ENCODE data around the gene RREB1. TPM values are rescaled to one million over a fixed set of nuclear protein-coding genes. Genes with fewer than 3 reads are reported as not detected.
A peak's percentile ranks its signal among the peaks of the same experiment; 100 is the strongest.

The RREB1 gene
- total and polyA plus RNA-seq, 2 experiments from 2014 or later = 8.5 to 25.5 TPM

DNA sequence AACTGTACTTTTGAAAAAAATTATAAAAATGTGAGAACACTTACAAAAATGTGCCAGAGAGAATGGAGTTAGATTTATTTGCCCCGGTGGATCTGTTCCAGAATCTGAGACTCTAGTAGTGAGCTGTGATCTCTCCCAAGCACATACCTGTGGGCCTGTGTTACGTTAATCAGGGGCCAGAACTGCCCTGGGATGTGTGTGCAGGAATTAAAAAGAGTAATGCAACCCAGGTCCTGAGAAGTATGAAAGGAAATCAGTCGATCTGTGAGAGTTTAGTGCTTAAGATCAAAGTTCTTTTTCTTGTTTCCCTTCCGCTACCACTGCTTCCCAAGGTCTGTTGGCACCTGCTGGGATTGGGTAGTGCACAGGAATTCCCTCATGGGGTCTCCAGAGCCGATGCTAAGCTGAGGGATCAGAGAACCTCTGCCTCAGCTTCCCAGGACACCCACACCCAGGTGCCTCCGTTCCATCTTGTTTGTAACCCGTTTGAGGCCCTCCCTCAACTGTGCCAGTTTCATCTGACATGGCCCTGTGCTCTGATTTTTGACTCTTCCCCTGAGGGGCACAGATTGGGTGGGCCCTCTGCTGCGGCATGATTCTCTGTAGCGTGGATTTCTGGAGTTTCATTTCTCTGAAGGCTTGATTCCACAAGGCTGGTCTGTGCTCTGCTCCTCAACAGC lies 87.7 kb downstream of the RREB1 start:
- DNase-seq (ENCODE audit: low spot score) = peak; percentile 25
- Histone ChIP-seq H3F3A (replicated peaks; ENCODE audit: low read depth) (no peaks in the 10 kb centered on the region), H3K4me1 (ENCODE audit: insufficient read depth) (no peaks in the 10 kb centered on the region), H3K27me3 (ENCODE audit: insufficient read depth) (no peaks in the 10 kb centered on the region), H3K4me3 (no peak overlapping the region), H3K36me3 (ENCODE audit: insufficient read depth) (no peaks in the 10 kb centered on the region), H2AFZ (no peak overlapping the region), H4K20me1 (replicated peaks; ENCODE audit: insufficient read depth) (no peaks in the 10 kb centered on the region), H3K79me2 (replicated peaks; ENCODE audit: insufficient read depth) (no peaks in the 10 kb centered on the region; the same call in none of the 2 replicates), H3K4me2 (no peak overlapping the region), H3K27ac (ENCODE audit: low read depth) (0 out of 2 replicates have a peak overlapping the region, but pooled peaks have one; percentile 9), H3K9me2 (ENCODE audit: insufficient read depth) (no peaks in the 10 kb centered on the region)
- TF ChIP-seq EZH2 (IDR thresholded peaks at IDR 0.05; ENCODE audit: low read depth, unreplicated experiment) (no peak), EZH2phosphoT487 (IDR thresholded peaks at IDR 0.05; ENCODE audit: unreplicated experiment) (no peak), POLR2AphosphoS5 (IDR thresholded peaks at IDR 0.05; ENCODE audit: low read depth) (no peak), ZNF331 (CRISPR knock-in tag; IDR thresholded peaks at IDR 0.05; ENCODE audit: low read depth) (no peak)
- peaks cover 18% of the 10 kb centered on the region; the same call in 2 of the 3 replicates for H3K4me1 Mint-ChIP-seq
- no peaks in the 10 kb centered on the region for H3K9me3 Mint-ChIP-seq
- ATAC-seq = peak; percentile 87
- peaks cover 4% of the 10 kb centered on the region; the same call in 2 of the 3 replicates for H3K36me3 Mint-ChIP-seq (ENCODE audit: low read depth)
- H3K27me3 Mint-ChIP-seq (ENCODE audit: insufficient read depth, low read depth, poor library complexity) = peaks cover 3% of the 10 kb centered on the region
- no peak overlapping the region for H3K4me3 Mint-ChIP-seq
- peak overlapping the region; percentile 29 for H3K27ac Mint-ChIP-seq

DNA sequence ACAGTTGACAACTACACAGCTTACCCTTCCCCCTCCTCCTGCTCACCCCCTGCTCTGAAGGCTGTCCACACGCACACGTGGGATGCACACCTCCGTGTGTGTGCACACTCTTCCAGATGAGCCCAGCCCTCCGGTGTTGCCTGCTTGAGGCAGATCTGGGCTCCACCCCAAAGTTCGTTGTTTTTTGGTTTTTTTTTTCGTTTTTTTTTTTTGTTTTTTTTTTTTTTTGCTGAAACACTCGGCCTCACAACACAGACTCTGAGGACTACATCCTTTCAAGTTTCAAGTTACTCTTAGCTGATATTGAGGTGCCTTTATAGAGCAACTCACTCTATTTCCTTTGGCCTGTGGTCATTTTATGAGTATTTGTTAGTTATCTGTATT lies 88.2 kb downstream of the RREB1 start:
- ATAC-seq (peak; percentile 52), DNase-seq (ENCODE audit: low spot score) (no peak)
- H3K4me1 Mint-ChIP-seq = peaks cover 21% of the 10 kb centered on the region
- Histone ChIP-seq H3K79me2 (replicated peaks; ENCODE audit: insufficient read depth) (no peaks in the 10 kb centered on the region; the same call in none of the 2 replicates), H3K4me1 (ENCODE audit: insufficient read depth) (no peaks in the 10 kb centered on the region), H3K27me3 (ENCODE audit: insufficient read depth) (no peaks in the 10 kb centered on the region), H2AFZ (no peak overlapping the region), H4K20me1 (replicated peaks; ENCODE audit: insufficient read depth) (no peaks in the 10 kb centered on the region), H3K27ac (ENCODE audit: low read depth) (0 out of 2 replicates have a peak overlapping the region, but pooled peaks have one; percentile 9), H3K9me2 (ENCODE audit: insufficient read depth) (no peaks in the 10 kb centered on the region), H3F3A (replicated peaks; ENCODE audit: low read depth) (no peaks in the 10 kb centered on the region), H3K36me3 (ENCODE audit: insufficient read depth) (no peaks in the 10 kb centered on the region), H3K4me3 (no peak overlapping the region), H3K4me2 (no peak overlapping the region)
- no peaks in the 10 kb centered on the region for H3K27me3 Mint-ChIP-seq (ENCODE audit: insufficient read depth, low read depth, poor library complexity)
- H3K36me3 Mint-ChIP-seq (ENCODE audit: low read depth) = no peaks in the 10 kb centered on the region; the same call in 2 of the 3 replicates
- no peak for TF ChIP-seq JUNB (IDR thresholded peaks at IDR 0.05; ENCODE audit: unreplicated experiment)
- peak overlapping the region; percentile 29; the same call in 1 of the 2 replicates for H3K27ac Mint-ChIP-seq
- H3K4me3 Mint-ChIP-seq = no peak overlapping the region
- H3K9me3 Mint-ChIP-seq = no peaks in the 10 kb centered on the region

- peaks cover 4% of the 10 kb centered on the region; the same call in 1 of the 3 replicates for H3K36me3 Mint-ChIP-seq (ENCODE audit: low read depth)
- no peak overlapping the region for H3K27ac ChIP-seq (ENCODE audit: low read depth)
- H3K27me3 ChIP-seq (ENCODE audit: insufficient read depth) = no peaks in the 10 kb centered on the region
- no peak for DNase-seq (ENCODE audit: low spot score)
- H3K4me2 ChIP-seq = no peak overlapping the region
- no peaks in the 10 kb centered on the region for H3K36me3 ChIP-seq (ENCODE audit: insufficient read depth)
- no peaks in the 10 kb centered on the region for H3K4me1 ChIP-seq (ENCODE audit: insufficient read depth)
- ATAC-seq = no peak
- no peaks in the 10 kb centered on the region for H4K20me1 ChIP-seq (replicated peaks; ENCODE audit: insufficient read depth)
- H2AFZ ChIP-seq = no peak overlapping the region
- no peak overlapping the region for H3K4me3 ChIP-seq
- no peaks in the 10 kb centered on the region for H3K27me3 Mint-ChIP-seq (ENCODE audit: insufficient read depth, low read depth, poor library complexity)
- H3K27ac Mint-ChIP-seq = no peak overlapping the region
- no peaks in the 10 kb centered on the region; the same call in none of the 2 replicates for H3K79me2 ChIP-seq (replicated peaks; ENCODE audit: insufficient read depth)
- H3K9me3 Mint-ChIP-seq = no peaks in the 10 kb centered on the region
- H3F3A ChIP-seq (replicated peaks; ENCODE audit: low read depth) = no peaks in the 10 kb centered on the region
- peaks cover 22% of the 10 kb centered on the region for H3K4me1 Mint-ChIP-seq
- H3K9me2 ChIP-seq (ENCODE audit: insufficient read depth) = 0 out of 2 replicates have a peak, but pooled peaks cover 1% of the 10 kb centered on the region
- H3K4me3 Mint-ChIP-seq = no peak overlapping the region
- TF ChIP-seq, protein P1, sequence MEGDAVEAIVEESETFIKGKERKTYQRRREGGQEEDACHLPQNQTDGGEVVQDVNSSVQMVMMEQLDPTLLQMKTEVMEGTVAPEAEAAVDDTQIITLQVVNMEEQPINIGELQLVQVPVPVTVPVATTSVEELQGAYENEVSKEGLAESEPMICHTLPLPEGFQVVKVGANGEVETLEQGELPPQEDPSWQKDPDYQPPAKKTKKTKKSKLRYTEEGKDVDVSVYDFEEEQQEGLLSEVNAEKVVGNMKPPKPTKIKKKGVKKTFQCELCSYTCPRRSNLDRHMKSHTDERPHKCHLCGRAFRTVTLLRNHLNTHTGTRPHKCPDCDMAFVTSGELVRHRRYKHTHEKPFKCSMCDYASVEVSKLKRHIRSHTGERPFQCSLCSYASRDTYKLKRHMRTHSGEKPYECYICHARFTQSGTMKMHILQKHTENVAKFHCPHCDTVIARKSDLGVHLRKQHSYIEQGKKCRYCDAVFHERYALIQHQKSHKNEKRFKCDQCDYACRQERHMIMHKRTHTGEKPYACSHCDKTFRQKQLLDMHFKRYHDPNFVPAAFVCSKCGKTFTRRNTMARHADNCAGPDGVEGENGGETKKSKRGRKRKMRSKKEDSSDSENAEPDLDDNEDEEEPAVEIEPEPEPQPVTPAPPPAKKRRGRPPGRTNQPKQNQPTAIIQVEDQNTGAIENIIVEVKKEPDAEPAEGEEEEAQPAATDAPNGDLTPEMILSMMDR (conservative IDR thresholded peaks at IDR 0.05; ENCODE audit: low read depth in 2 of 2) = no peak
- TF ChIP-seq STAT1 (IDR thresholded peaks at IDR 0.05; ENCODE audit: unreplicated experiment) = no peak
Measured at GRCh38 chr6:7196685-7197283, 89.0 kb downstream of the RREB1 start.

All from GM23338 (cell line).